PFSK-1 (cell line): ENCODE measurements around the gene DNAJB4.

ENCODE experiments used
- POLR2AphosphoS5 ChIP-seq: IDR thresholded peaks from 2 replicates; pipeline ENCODE4 v1.6.1; 2012; ENCODE audit warnings: low read depth, mild to moderate bottlenecking, control low read depth, low read length, moderate library complexity
- REST ChIP-seq, 2 experiments: IDR thresholded peaks; 2 replicates each; pipeline versions ENCODE4 v1.6.1 to v1.8.0; 2011 to 2012; ENCODE audit warnings: low read depth in 2 of 2, low read length in 2 of 2, control low read depth in 1 of 2, inconsistent platforms in 1 of 2, mild to moderate bottlenecking in 1 of 2, moderate library complexity in 1 of 2; ENCODE audit not compliant: insufficient read depth in 1 of 2
- SIN3A ChIP-seq: IDR thresholded peaks from 2 replicates; pipeline ENCODE4 v1.6.1; 2012; ENCODE audit warnings: mild to moderate bottlenecking, low read length, moderate library complexity, borderline replicate concordance; ENCODE audit not compliant: insufficient read depth
- TAF1 ChIP-seq: IDR thresholded peaks from 2 replicates; pipeline ENCODE4 v1.6.1; 2012; ENCODE audit warnings: low read length, control low read depth, borderline replicate concordance; ENCODE audit not compliant: insufficient read depth

GRCh38 chr1:78045926-78046778, 41.4 kb downstream of the DNAJB4 start, which contains the start of gene GIPC2:
- no peak for TF ChIP-seq REST (IDR thresholded peaks at IDR 0.05; ENCODE audit: insufficient read depth in 1 of 2, low read depth in 2 of 2, low read length in 2 of 2)
- TF ChIP-seq POLR2AphosphoS5 = no peak
- no peak for TF ChIP-seq SIN3A
- no peak for TF ChIP-seq TAF1
